GM21526 (cell line): ENCODE measurements around the gene WIPF3.

ENCODE experiments used
- ATAC-seq: cut with Tn5 transposase; IDR thresholded peaks from one replicate; pipeline ENCODE4 v1.9.1; 2021; ENCODE audit warnings: moderate library complexity; ENCODE audit not compliant: unreplicated experiment, low FRiP score

Gene WIPF3

DNA sequence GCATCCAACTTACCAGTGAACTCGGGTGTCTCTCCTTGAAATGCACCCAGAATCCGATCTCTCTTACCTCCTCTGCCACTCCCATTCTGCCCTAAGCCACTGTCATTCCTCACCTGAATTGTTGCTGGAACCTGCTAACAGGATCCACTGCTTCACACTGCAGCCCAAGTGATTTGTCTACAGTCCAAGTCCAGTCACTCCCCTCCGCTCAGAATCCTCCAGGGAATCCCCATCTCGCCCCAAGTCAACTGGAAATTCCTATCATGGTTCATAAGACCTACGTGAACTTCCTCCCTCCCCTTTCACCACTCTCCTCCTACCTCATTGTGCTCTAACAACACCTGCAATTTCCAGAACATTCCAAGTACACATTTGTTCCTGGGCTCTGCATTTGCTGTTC is 92.0 kb downstream of the WIPF3 start:
- ATAC-seq = no peak

- no peak for ATAC-seq
Measured at GRCh38 chr7:29900745-29901144, 94.4 kb downstream of the WIPF3 start.

DNA sequence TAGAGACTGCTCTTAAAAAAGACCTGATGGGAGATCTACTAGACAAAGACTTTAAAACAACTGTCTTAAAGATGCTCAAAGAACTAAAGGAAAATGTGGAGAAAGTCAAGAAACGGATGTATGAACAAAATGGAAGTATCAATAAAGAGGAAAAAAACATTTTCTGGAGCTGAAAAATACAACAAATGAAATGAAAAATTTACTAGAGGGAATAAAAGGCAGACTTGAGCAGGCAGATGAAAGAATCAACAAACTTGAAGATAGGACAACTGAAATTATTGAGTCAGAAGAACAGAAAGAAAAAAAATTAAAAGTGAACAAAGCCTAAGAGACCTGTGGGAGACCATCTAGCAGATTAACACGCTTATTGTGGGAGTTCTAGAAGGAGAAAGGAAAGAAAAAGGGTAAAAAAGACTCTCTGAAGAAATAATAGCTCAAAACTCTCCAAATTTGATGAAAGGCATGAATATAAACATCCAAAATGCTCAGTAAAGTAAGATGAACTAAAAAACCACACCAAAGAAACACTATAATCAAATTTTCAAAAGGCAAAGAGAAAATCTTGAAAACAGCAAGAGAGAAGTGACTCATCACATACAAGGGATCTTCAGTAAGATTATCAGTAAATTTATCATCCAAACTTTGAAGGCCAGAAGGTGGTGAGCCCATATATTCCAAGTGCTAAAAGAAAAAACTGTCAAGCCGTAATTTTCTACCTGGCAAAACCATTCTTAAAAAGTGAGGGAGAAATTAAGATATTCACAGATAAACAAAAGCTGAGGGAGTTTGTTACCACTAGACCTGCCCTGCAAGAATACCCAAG is 100.1 kb downstream of the WIPF3 start:
- no peak for ATAC-seq

- ATAC-seq = no peak
Measured at GRCh38 chr7:29914180-29914579, 107.9 kb downstream of the WIPF3 start.

DNA sequence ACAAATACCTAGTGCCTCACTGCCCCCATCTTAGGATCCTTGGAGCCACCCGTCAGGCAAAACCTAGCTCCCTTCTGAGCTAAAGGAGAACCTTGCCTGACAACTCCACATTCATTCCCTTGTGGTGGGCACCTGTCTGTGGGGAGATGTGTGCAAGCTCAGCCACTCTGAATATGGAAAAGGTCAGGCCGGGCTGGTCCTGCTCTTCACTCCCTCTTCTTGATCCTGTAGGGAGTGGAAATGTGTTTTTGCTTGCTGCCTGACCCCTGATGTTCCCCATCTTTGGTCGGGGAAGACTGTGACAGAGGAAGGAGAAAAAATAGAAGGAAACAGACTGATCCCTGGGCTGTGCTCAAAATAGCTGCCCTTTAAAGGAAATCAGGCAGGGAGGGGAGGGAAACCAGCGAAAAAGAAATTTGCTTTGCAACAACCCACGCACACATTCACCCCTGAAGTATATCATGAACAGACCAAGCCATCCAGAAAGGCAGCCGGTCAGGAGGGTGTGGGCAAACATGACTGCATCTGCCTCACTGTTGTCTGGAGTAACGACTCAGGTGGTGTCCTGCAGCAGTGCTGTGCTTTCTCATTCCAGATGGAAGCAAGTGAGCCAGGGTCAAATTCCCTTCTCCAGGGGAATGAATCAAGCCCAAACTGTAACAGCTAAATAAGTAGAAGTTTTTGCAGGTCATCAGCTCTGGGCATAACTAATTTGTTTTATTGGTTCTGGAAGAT is 109.3 kb downstream of the WIPF3 start:
- no peak for ATAC-seq

- no peak for ATAC-seq
Measured at GRCh38 chr7:29917641-29918040, 111.3 kb downstream of the WIPF3 start.

GRCh38 chr7:29918850-29919249 is 112.5 kb downstream of the WIPF3 start:
- ATAC-seq = no peak

DNA sequence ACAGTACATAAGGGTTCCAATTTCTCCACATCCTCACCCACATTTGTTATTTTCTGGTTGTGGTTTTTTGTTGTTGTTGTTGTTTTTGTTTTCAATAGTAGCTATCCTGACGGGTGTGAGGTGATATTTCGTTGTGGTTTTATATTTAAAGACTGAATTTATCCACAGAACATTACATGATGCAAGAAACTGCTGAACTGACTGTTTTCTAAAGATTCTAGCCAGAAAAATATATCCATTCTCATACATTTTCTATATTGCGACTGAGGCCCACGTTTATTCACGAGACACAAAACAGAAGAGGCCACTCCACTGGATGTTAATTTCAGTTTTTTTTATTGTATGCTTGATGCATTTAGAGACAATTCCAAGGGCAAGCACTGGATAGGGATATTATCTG is 113.5 kb downstream of the WIPF3 start:
- no peak for ATAC-seq

- no peak for ATAC-seq
Measured at GRCh38 chr7:29920491-29920890, 114.2 kb downstream of the WIPF3 start.

- ATAC-seq = no peak
Measured at GRCh38 chr7:29921404-29922010, 115.2 kb downstream of the WIPF3 start.

- no peak for ATAC-seq
Measured at GRCh38 chr7:29922921-29923700, 116.8 kb downstream of the WIPF3 start.

GRCh38 chr7:29924006-29924405 is 117.7 kb downstream of the WIPF3 start:
- ATAC-seq = no peak

- ATAC-seq = no peak
Measured at GRCh38 chr7:29924684-29925083, 118.4 kb downstream of the WIPF3 start.

GRCh38 chr7:29926216-29926615 is 119.9 kb downstream of the WIPF3 start:
- no peak for ATAC-seq

- no peak for ATAC-seq
Measured at GRCh38 chr7:29926741-29927140, 120.4 kb downstream of the WIPF3 start.

DNA sequence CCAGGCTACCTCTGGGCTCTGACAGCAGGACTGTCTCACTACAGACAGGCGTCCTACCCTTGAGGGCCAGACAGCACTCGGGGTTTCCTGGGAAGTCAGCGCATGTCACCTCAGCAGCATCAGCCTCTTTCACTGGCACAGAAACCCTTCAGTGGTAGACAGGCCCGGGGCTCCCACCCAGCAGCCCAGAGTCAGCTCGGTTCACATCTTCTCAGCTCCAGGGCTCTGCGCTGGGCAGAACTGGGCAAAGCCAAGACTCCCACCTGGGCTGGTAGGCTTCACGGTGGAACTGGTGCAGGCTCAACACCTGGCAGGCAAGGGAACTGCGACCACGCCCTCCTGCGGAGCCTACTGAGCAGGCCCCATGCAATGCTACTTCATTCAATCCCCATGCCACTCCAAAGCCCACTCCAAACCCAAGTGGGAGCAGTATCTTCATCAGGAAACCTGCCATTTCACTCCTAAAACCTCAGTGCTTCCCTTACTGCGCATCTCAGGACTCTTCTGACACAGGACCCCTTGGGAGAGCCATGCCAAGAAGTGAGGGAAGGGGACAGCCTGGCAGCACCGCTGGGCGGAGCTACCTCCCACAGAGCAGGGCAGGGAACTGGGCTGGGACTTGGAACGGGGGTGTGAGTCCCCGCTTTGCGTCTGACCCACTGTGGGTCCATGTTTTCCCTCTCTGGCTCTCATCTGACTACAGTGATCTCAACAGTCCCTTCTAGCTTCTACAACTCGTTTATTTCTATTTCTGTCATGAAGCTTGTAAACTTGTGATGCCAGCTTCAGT is 122.9 kb downstream of the WIPF3 start:
- ATAC-seq = no peak

DNA sequence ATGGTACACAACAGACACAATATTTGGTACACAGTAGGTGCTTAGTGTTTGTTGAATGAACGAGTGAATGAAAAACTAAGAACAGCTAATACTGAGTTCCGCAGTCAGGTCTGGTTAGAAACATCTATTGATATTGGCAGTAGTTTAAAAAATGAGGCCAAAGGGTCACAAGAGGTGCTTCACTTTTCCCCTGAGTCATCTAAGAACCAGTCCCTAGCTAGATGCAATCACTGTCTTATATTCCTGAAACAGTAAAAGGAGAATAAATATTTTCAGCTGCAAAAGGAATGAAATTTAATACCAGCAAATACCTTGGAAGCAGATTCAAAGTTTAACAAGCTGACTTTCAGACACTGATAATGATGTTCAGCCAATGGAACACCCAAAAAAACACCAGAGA is 128.8 kb downstream of the WIPF3 start:
- no peak for ATAC-seq

- ATAC-seq = no peak
Measured at GRCh38 chr7:29937132-29937531, 130.8 kb downstream of the WIPF3 start.

GRCh38 chr7:29940199-29940598 is 133.9 kb downstream of the WIPF3 start:
- ATAC-seq = no peak

GRCh38 chr7:29945259-29945809 is 139.0 kb downstream of the WIPF3 start:
- no peak for ATAC-seq
